HepG2 (cell line): ENCODE results near the gene SLC8A2. TPM values are rescaled to one million over a fixed set of nuclear protein-coding genes. Genes with fewer than 3 reads are reported as not detected.

ENCODE experiments used
- ATAC-seq: fragments of 200-7000 bp; cut with Tn5 transposase; 3 replicates; pipeline ENCODE4 v1.9.1; 2020; ENCODE audit warnings: mild to moderate bottlenecking, moderate library complexity
- BruUV-seq: library from RNA; stranded (reverse); fragments of 400-500 nt; replicated peaks from 2 replicates; lab custom pipeline; 2021; lab: Mats Ljungman, UMichigan
- CTCF ChIA-PET: fragments of 300-600 bp; formaldehyde crosslinking; extraction: SDS; loops from one replicate; lab custom pipeline; 2021; ENCODE audit warnings: low total read pairs, inconsistent platforms, low intra/inter-chr PET ratio; lab: Yijun Ruan, JAX
- POLR2A ChIA-PET: fragments of 350-600 bp; sonication (Branson Sonifier 250); formaldehyde crosslinking; loops from one replicate; lab custom pipeline; 2020; ENCODE audit warnings: antibody characterized with exemption, inconsistent platforms; lab: Yijun Ruan, JAX
- DNase-seq: peaks from one replicate; pipeline ENCODE4 v3.0.0-alpha.2; 2015; ENCODE audit warnings: low spot score
- FAIRE-seq: peaks from 3 replicates; lab custom pipeline; 2011; peaks lifted over from hg19 to GRCh38; lab: Jason Lieb, UNC
- H2AFZ ChIP-seq: one replicate; pipeline ENCODE4 v1.6.1; 2011; ENCODE audit warnings: low read length, inconsistent platforms
- H3K27ac ChIP-seq: fragments of 300-600 bp; 3 replicates; pipeline ENCODE4 v1.8.0; 2011; ENCODE audit warnings: mixed run types, mild to moderate bottlenecking, mixed read lengths, low read length, inconsistent platforms; ENCODE audit not compliant: insufficient read depth; ENCODE audit errors: extremely low read length
- H3K27me3 ChIP-seq, 2 experiments: fragments of 200-600 bp in 1 of 2; 2 replicates in 1 of 2; 3 replicates in 1 of 2; pipeline versions ENCODE4 v1.6.0 to v1.8.0; 2011; ENCODE audit warnings: low read length in 2 of 2, mild to moderate bottlenecking in 2 of 2, moderate library complexity in 2 of 2, inconsistent platforms in 1 of 2; ENCODE audit not compliant: insufficient read depth in 2 of 2, control insufficient read depth in 1 of 2
- H3K36me3 ChIP-seq, 2 experiments: fragments of 200-600 bp in 1 of 2; replicated peaks in 1 of 2; 2 replicates in 1 of 2; 3 replicates in 1 of 2; pipeline versions ENCODE4 v1.5.1 to v1.8.0; 2011; ENCODE audit warnings: low read length in 2 of 2, inconsistent platforms in 1 of 2; ENCODE audit not compliant: insufficient read depth in 2 of 2, control insufficient read depth in 1 of 2
- H3K4me1 ChIP-seq: 2 replicates; pipeline ENCODE4 v1.5.1; 2012; ENCODE audit warnings: low read length, inconsistent platforms; ENCODE audit not compliant: insufficient read depth
- H3K4me2 ChIP-seq: 2 replicates; pipeline ENCODE4 v1.6.0; 2011; ENCODE audit warnings: low read depth, low read length, inconsistent platforms
- H3K4me3 ChIP-seq, 3 experiments: fragments of 200-600 bp in 1 of 3; sonication (generic), shearing (Covaris generic) in 1 of 3; replicated peaks in 1 of 3; 2 replicates each; pipeline ENCODE4 v1.5.1; 2011 to 2016; ENCODE audit warnings: low read length in 3 of 3, inconsistent platforms in 2 of 3, low read depth in 2 of 3, mild to moderate bottlenecking in 2 of 3, control low read depth in 1 of 3, mixed read lengths in 1 of 3; ENCODE audit not compliant: insufficient read depth in 1 of 3
- H3K79me2 ChIP-seq: one replicate; pipeline ENCODE4 v1.6.1; 2011; ENCODE audit warnings: low read length, inconsistent platforms; ENCODE audit not compliant: insufficient read depth
- H3K9ac ChIP-seq: 2 replicates; pipeline ENCODE4 v1.6.0; 2011; ENCODE audit warnings: mild to moderate bottlenecking, low read depth, low read length, inconsistent platforms; ENCODE audit not compliant: insufficient read depth
- H3K9me3 ChIP-seq: 2 replicates; pipeline ENCODE4 v1.5.1; 2012; ENCODE audit warnings: mild to moderate bottlenecking, low read length
- H4K20me1 ChIP-seq: 2 replicates; pipeline ENCODE4 v1.6.0; 2011; ENCODE audit warnings: inconsistent platforms, mild to moderate bottlenecking, low read length, moderate library complexity; ENCODE audit not compliant: insufficient read depth
- BHLHE40 ChIP-seq: IDR thresholded peaks from 2 replicates; pipeline ENCODE4 v1.6.1; 2011; ENCODE audit warnings: low read length, improper control_type of control experiment
- FOXA1 ChIP-seq, 2 experiments: fragments of 450-650 bp in 1 of 2; sonication (generic) in 1 of 2; formaldehyde crosslinking in 1 of 2; IDR thresholded peaks; 2 replicates each; pipeline versions ENCODE4 v1.4.0 to v1.6.1; 2016 to 2020; ENCODE audit warnings: missing genetic modification reagents in 1 of 2
- FOXP1 ChIP-seq, 2 experiments: fragments of 450-650 bp in 1 of 2; IDR thresholded peaks; 2 replicates each; pipeline ENCODE4 v1.6.1; 2017 to 2018; ENCODE audit warnings: antibody characterized with exemption in 1 of 2
- HHEX ChIP-seq: IDR thresholded peaks from 2 replicates; pipeline ENCODE4 v1.6.1; 2016; ENCODE audit warnings: control low read depth
- HMG20A ChIP-seq: IDR thresholded peaks from 2 replicates; pipeline ENCODE4 v1.6.1; 2016; ENCODE audit warnings: borderline replicate concordance
- KLF16 ChIP-seq, 2 experiments: sonication (generic) in 1 of 2; formaldehyde crosslinking in 1 of 2; IDR thresholded peaks; 2 replicates each; pipeline versions ENCODE4 v1.6.1 to v1.8.0; 2016 to 2023; ENCODE audit warnings: missing genetic modification reagents in 2 of 2, missing compliant biosample characterization in 1 of 2
- SMARCE1 ChIP-seq: fragments of 450-650 bp; IDR thresholded peaks from 2 replicates; pipeline ENCODE4 v1.6.1; 2017; ENCODE audit warnings: borderline replicate concordance
- TEAD2 ChIP-seq: sonication (generic); formaldehyde crosslinking; IDR thresholded peaks from 2 replicates; pipeline ENCODE4 v1.9.0; 2021; ENCODE audit warnings: missing genetic modification reagents
- ZFY ChIP-seq: sonication (generic); formaldehyde crosslinking; IDR thresholded peaks from 2 replicates; pipeline ENCODE4 v1.4.0; 2020; ENCODE audit warnings: missing genetic modification reagents
- ZMAT3 ChIP-seq: sonication (generic); formaldehyde crosslinking; conservative IDR thresholded peaks from 2 replicates; pipeline ENCODE4 v1.7.0; 2021; ENCODE audit warnings: missing genetic modification reagents
- ZNF446 ChIP-seq: sonication (generic); formaldehyde crosslinking; IDR thresholded peaks from 2 replicates; pipeline ENCODE4 v1.5.0; 2020; ENCODE audit warnings: mild to moderate bottlenecking, missing genetic modification reagents
- ZNF567 ChIP-seq: sonication (generic); formaldehyde crosslinking; IDR thresholded peaks from 2 replicates; pipeline ENCODE4 v1.8.1; 2023; ENCODE audit warnings: mild to moderate bottlenecking, missing genetic modification reagents, borderline replicate concordance
- ZNF598 ChIP-seq: sonication (generic); formaldehyde crosslinking; IDR thresholded peaks from 2 replicates; pipeline ENCODE4 v1.5.1; 2020; ENCODE audit warnings: mild to moderate bottlenecking, missing genetic modification reagents, borderline replicate concordance
- ZNF614 ChIP-seq: IDR thresholded peaks from 2 replicates; pipeline ENCODE4 v1.6.1; 2018; ENCODE audit warnings: missing biosample characterization, missing genetic modification reagents, inconsistent platforms, borderline replicate concordance
- ZSCAN25 ChIP-seq: sonication (generic); formaldehyde crosslinking; IDR thresholded peaks from 2 replicates; pipeline ENCODE4 v1.8.0; 2022; ENCODE audit warnings: mild to moderate bottlenecking, missing genetic modification reagents
- WGBS: methylation state at CpG from one replicate; pipeline ENCODE4 v1.1.6; 2017; ENCODE audit warnings: low lambda C conversion rate; 5-methylcytosine and 5-hydroxymethylcytosine counted together
- in situ Hi-C: cut with HindIII; loops from 2 replicates; pipeline ENCODE4 v1.10.0; 2017; ENCODE audit warnings: low pct_unique_long_range_greater_than_20kb; ENCODE audit not compliant: extremely low pct_ligation_motif_present
- intact Hi-C: fragments of 100-400 bp; cut with micrococcal nuclease; formaldehyde crosslinking; loops from one replicate; pipeline ENCODE4 v1.10.0; 2022; ENCODE audit not compliant: unreplicated experiment
- polyA plus RNA-seq, 8 experiments: library from polyadenylated mRNA; depleted of rRNA in 3 of 8; stranded (reverse) in 7 of 8; unstranded in 1 of 8; fragments of >200 nt; fragmentation: Illumina TruSeq in 4 of 8; extraction: Trizol in 4 of 8; gene quantifications; 2 replicates each; pipeline versions ENCODE4 v1.2.1 to v1.2.3, GENCODE V29; 2011 to 2016; ENCODE audit warnings: low read depth in 4 of 8, missing spikeins in 1 of 8, mixed read lengths in 1 of 8; ENCODE audit not compliant: insufficient read depth in 1 of 8
- total RNA-seq, 5 experiments: library from RNA; depleted of rRNA; stranded (reverse); fragments of >200 nt; fragmentation: Illumina TruSeq; extraction: Trizol; gene quantifications; 2 replicates each; pipeline ENCODE4 v1.2.3, GENCODE V29; 2016; ENCODE audit warnings: low read depth in 1 of 5
- TF ChIP-seq, protein P1 (sequence below): fragments of 450-650 bp; IDR thresholded peaks from 2 replicates; pipeline ENCODE4 v1.6.1; 2016
- TF ChIP-seq, protein P2 (sequence below): sonication (generic); formaldehyde crosslinking; IDR thresholded peaks from 2 replicates; pipeline ENCODE4 v1.5.1; 2020; ENCODE audit warnings: missing genetic modification reagents, mild to moderate bottlenecking, borderline replicate concordance
- TF ChIP-seq, protein P3 (sequence below): sonication (generic); formaldehyde crosslinking; IDR thresholded peaks from 2 replicates; pipeline ENCODE4 v1.4.0; 2020; ENCODE audit warnings: missing genetic modification reagents
- TF ChIP-seq, protein P4 (sequence below): sonication (generic); formaldehyde crosslinking; IDR thresholded peaks from 2 replicates; pipeline ENCODE4 v1.8.1; 2023; ENCODE audit warnings: mild to moderate bottlenecking, missing genetic modification reagents

The SLC8A2 gene
- total and polyA plus RNA-seq, 2 of the 13 experiments (the other 11 are each of a cell fraction or from before 2014, with no cell fraction given): 0.02 TPM; not detected in 1

DNA sequence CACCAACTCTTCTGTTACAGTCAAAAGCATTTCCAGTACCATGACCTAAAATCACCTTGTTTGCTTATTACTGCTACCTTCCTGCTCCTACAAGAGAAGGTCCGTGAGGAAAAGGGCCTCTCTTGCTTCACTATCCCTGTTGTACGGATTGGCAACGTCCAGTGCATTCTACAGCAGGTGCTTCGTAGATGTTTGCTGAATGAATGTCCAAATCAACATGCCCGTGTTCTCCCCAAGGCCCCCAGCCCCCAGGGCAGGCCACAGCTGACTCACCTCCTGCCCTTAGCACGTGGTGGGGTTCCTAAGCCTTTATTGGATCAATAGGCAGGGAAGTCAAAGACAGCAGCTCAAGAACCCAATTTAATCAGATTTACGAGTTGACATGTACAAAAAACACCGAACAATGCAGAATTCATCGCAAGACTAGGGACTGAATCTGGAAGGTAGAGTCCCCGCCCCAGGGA is 48.7 kb upstream of the SLC8A2 start:
- in situ Hi-C loops (no loop called here), intact Hi-C loops (no loop called here)
- Histone ChIP-seq H3K27ac (no peak overlapping the region), H2AFZ (no peak overlapping the region), H3K36me3 (no peaks in the 10 kb centered on the region), H3K79me2 (no peaks in the 10 kb centered on the region), H3K4me3 (peak overlapping the region in 2 of 3 experiments; percentile 8 to 59; a peak in 3 of 6 replicates), H3K4me2 (peak overlapping the region; percentile 69), H3K9ac (no peak overlapping the region), H3K4me1 (peaks cover 60% of the 10 kb centered on the region), H4K20me1 (no peaks in the 10 kb centered on the region), H3K27me3 (peaks cover 0 to 20% of the 10 kb centered on the region in 2 experiments; a peak in 2 of 5 replicates), H3K9me3 (no peaks in the 10 kb centered on the region)
- BruUV-seq: no TSS peak
- FAIRE-seq: no peak
- DNase-seq: peak; percentile 16
- ATAC-seq: peak; percentile 38
- POLR2A ChIA-PET: interaction anchor here (1.1 to 2.2 kb wide), 4 partner anchors 8 to 128 kb away, joined by 3 to 9 read pairs (median 4); no protein-coding TSS in a partner anchor
- WGBS: 16% methylated on average over 10 of the region's 10 CpGs
- CTCF ChIA-PET: no interaction called here
- TF ChIP-seq, protein P1, sequence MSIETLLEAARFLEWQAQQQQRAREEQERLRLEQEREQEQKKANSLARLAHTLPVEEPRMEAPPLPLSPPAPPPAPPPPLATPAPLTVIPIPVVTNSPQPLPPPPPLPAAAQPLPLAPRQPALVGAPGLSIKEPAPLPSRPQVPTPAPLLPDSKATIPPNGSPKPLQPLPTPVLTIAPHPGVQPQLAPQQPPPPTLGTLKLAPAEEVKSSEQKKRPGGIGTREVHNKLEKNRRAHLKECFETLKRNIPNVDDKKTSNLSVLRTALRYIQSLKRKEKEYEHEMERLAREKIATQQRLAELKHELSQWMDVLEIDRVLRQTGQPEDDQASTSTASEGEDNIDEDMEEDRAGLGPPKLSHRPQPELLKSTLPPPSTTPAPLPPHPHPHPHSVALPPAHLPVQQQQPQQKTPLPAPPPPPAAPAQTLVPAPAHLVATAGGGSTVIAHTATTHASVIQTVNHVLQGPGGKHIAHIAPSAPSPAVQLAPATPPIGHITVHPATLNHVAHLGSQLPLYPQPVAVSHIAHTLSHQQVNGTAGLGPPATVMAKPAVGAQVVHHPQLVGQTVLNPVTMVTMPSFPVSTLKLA: 0 out of 2 replicates have a peak, but pooled peaks have one; percentile 17
- TF ChIP-seq, protein P2, sequence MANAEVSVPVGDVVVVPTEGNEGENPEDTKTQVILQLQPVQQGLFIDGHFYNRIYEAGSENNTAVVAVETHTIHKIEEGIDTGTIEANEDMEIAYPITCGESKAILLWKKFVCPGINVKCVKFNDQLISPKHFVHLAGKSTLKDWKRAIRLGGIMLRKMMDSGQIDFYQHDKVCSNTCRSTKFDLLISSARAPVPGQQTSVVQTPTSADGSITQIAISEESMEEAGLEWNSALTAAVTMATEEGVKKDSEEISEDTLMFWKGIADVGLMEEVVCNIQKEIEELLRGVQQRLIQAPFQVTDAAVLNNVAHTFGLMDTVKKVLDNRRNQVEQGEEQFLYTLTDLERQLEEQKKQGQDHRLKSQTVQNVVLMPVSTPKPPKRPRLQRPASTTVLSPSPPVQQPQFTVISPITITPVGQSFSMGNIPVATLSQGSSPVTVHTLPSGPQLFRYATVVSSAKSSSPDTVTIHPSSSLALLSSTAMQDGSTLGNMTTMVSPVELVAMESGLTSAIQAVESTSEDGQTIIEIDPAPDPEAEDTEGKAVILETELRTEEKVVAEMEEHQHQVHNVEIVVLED (CRISPR knock-in tag): no peak
- TF ChIP-seq SMARCE1 (no peak), ZFY (CRISPR knock-in tag) (no peak), HMG20A (no peak), ZNF598 (CRISPR knock-in tag) (no peak), ZMAT3 (CRISPR knock-in tag) (no peak), HHEX (CRISPR knock-in tag) (no peak), BHLHE40 (peak; percentile 41; the same call in 1 of the 2 replicates), ZNF446 (CRISPR knock-in tag) (no peak), ZNF567 (CRISPR knock-in tag) (no peak), KLF16 (CRISPR knock-in tag; IDR thresholded peaks at IDR 0.05) (peak in 1 of 2 experiments; percentile 60; a peak in 1 of 4 replicates), ZNF614 (no peak), FOXP1 (IDR thresholded peaks at IDR 0.05) (no peak), FOXP1 (CRISPR knock-in tag; IDR thresholded peaks at IDR 0.05) (peak; percentile 10; the same call in 1 of the 2 replicates), FOXA1 (IDR thresholded peaks at IDR 0.05) (no peak), FOXA1 (CRISPR knock-in tag; IDR thresholded peaks at IDR 0.05) (0 out of 2 replicates have a peak, but pooled peaks have one; percentile 17), ZSCAN25 (no peak), TEAD2 (CRISPR knock-in tag) (no peak)
- TF ChIP-seq, protein P3, sequence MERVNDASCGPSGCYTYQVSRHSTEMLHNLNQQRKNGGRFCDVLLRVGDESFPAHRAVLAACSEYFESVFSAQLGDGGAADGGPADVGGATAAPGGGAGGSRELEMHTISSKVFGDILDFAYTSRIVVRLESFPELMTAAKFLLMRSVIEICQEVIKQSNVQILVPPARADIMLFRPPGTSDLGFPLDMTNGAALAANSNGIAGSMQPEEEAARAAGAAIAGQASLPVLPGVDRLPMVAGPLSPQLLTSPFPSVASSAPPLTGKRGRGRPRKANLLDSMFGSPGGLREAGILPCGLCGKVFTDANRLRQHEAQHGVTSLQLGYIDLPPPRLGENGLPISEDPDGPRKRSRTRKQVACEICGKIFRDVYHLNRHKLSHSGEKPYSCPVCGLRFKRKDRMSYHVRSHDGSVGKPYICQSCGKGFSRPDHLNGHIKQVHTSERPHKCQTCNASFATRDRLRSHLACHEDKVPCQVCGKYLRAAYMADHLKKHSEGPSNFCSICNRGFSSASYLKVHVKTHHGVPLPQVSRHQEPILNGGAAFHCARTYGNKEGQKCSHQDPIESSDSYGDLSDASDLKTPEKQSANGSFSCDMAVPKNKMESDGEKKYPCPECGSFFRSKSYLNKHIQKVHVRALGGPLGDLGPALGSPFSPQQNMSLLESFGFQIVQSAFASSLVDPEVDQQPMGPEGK (CRISPR knock-in tag): peak; percentile 89
- TF ChIP-seq, protein P4, sequence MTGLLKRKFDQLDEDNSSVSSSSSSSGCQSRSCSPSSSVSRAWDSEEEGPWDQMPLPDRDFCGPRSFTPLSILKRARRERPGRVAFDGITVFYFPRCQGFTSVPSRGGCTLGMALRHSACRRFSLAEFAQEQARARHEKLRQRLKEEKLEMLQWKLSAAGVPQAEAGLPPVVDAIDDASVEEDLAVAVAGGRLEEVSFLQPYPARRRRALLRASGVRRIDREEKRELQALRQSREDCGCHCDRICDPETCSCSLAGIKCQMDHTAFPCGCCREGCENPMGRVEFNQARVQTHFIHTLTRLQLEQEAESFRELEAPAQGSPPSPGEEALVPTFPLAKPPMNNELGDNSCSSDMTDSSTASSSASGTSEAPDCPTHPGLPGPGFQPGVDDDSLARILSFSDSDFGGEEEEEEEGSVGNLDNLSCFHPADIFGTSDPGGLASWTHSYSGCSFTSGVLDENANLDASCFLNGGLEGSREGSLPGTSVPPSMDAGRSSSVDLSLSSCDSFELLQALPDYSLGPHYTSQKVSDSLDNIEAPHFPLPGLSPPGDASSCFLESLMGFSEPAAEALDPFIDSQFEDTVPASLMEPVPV (CRISPR knock-in tag): no peak
